OCI-LY1 (cell line): ENCODE measurements around the gene TEAD1.

Source experiments
- CTCF ChIP-seq: fragments of 200-600 bp; sonication (generic), shearing (Covaris generic); IDR thresholded peaks from 2 replicates; pipeline ENCODE4 v1.5.1; 2017; ENCODE audit warnings: mild to moderate bottlenecking, antibody characterized with exemption, low read length, moderate library complexity, mixed read lengths
- EZH2 ChIP-seq: fragments of 200-600 bp; sonication (generic), shearing (Covaris generic); IDR thresholded peaks from 2 replicates; pipeline ENCODE4 v1.8.0; 2017; ENCODE audit warnings: borderline replicate concordance, mixed run types, mild to moderate bottlenecking, antibody characterized with exemption, low read length, moderate library complexity, mixed read lengths

DNA sequence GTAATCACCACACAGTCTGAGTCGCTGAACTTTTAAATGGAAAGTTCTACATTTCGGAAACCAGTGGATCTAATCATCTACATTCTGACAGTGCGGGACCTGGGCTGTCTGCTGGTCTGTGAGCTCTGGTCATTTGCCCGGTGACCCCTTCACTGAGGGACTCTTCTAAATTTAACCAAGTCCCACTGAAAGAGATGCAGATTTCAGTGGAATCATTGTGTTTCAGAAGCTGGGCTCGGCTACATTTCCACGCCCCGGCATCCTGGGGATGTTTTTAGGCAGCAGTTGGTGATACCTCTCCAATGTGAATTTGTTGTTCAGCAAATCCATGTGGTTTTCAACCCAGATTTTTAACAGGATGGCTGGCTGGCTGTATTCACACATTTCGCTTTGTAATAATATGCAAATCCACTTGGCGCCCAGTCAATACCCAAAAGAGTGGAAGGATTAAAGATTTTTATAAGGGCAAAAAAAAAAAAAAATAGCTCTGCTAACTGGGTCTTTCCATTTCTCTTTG, 189.4 kb downstream of the TEAD1 start:
- TF ChIP-seq CTCF, result no peak
- no peak for TF ChIP-seq EZH2
